Activated CD8-positive, alpha-beta memory T cell treated with anti-CD3 and anti-CD28 coated beads for 48 hours (primary cell): ENCODE measurements around the gene YIPF3.
"Not testable (repeated sequence)": the region's sequence is repeated elsewhere in the genome, so short reads cannot be mapped to it uniquely, and the experiment has no call there.

Experiments
- DNase-seq, 3 experiments: peaks; one replicate each; pipeline ENCODE4 v3.0.0-alpha.2; 2020; ENCODE audit warnings: low read depth in 2 of 3, low spot score in 2 of 3

YIPF3 gene

DNA sequence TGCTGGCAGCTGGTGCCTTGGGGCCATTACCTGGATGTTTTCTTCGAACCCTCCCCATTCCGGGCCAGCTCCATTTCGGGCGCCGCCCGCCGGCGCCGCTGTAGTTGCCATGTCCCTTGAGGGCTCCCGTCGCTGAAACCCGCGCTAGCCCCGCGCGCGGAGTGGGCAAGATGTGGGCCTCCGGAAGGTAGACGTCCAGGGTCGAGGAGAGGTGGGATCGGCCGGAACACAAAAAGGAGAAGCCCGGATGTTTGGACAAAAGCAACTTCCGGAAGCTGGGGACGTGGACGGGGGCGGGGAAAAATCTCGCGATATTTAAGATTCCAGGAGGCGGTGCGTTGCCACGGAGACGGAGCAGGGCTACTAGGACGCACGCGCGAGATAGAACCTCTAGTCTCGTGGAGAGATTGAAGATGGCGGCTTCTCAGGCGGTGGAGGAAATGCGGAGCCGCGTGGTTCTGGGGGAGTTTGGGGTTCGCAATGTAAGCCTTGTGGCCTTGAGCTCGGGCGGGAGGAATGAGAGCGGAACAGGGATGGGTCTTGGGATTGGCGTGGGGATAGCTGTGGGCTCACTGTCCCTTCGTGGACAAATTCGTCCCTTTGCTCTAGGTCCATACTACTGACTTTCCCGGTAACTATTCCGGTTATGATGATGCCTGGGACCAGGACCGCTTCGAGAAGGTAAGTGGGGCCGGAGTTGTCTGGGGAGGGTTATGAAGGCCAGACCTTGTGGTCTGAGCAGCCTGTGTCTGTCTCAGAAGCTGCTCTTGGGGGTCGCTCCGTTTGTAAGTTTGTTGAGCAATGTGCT lies at the start of gene YIPF3, which contains the start of gene POLR1C:
Gene YIPF3 (minus strand): TSS at position 230 of the 808 bp plus-strand sequence. CDS start 119 bp downstream, at position 111.
Gene POLR1C (plus strand): TSS at position 393 of the 808 bp plus-strand sequence. CDS start 21 bp downstream, at position 414.
- DNase-seq = peak; percentile 86 to 95 (median 90)

DNA sequence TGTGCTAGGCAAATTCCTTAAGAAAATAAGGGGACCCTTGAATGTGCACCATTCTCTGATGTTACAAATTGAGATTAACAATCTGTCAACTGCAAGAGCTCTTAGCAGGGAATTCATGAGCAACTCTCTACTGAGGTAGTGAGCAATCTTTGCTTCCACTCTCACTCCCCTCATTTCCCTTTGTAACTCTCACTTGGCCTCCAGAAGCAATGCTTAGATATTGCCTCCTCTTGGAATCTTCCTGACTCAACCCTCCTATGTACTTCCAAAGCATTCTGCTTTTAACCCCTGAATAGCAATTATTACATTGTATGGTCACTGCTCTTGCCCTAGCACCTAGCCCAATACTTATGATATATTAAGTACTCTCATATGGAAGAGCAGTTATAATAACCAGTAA lies 42.6 kb upstream of the YIPF3 start:
- no peak for DNase-seq

DNA sequence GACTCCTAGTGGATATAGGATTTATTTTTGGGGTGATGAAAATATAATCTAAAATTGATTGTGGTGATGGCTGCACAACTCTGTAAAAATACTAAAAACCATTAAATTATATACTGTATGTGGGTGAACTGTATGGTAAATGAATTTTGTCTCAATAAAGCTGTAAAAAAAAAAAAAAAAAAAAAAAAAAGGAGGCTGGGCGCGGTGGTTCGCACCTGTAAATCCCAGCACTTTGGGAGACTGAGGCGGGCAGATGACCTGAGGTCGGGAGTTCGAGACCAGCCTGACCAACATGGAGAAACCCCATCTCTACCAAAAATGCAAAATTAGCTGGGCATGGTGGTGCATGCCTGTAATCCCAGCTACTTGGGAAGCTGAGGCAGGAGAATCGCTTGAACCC lies 40.9 kb upstream of the YIPF3 start:
- DNase-seq = not testable (repeated sequence)

DNA sequence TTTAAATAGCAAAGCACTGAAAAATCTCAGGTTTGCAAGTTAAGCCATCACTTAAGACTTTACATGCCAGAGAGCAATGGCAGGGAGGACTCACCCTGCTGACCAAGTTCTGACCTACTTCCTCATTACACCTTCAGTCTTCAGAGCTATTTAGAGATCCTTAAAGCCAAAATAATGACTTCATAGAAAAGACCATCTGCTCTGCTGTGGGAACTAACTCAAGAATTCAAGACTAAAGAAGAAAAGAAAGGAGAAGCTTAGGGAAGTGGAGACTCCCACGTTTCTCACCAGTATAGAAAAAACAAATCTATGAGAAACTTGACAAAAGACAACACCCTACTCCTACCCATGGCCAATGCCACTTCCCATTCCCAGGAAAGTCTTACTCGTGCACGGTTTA lies 30.5 kb upstream of the YIPF3 start:
- DNase-seq = no peak

DNA sequence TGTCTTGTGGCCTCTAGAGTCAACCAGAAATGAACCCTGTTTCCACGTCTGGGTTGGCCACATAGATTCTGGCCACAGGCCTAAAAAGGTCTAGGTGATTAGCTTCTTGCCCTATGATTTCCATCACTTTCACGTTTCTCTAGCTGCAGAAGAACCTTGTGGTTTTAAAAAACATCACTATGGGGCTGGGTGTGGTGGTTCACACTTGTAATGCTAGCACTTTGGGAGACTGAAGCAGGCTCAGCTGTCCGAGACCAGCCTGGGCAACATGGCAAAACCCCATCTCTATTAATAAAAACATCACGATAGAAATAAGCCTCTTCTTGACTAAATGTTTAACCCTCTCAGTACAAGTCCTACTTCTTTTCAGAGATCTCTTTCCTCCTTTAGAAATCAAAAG lies 27.7 kb upstream of the YIPF3 start:
- no peak for DNase-seq

DNA sequence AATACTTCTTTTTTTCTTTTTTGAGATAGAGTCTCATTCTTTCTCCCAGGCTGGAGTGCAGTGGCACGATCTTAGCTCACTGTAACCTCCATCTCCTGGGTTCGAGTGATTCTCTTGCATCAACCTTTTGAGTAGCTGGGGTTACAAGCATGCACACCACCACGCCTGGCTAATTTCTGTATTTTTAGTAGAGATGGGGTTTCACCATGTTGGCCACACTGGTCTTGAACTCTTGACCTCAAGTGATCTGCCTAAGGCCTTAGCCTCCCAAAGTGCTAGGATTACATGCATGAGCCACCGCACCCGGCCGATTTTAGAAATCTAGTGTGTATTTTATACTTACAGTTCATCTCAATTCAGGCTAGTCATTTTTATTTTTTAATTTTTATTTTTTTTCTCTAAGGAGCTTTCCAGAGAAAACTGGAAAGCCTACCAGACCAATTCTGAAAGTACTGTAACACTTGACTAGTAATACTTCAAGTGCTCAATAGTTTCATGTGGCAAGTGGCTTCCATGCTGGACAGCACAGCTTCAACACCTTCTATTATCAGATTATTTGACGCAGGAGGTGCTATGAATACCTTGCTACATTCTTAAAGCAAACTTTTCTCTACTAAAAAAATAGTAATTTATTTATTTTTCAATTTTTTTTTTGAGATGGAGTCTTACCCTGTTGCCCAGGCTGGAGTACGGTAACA lies 25.2 kb upstream of the YIPF3 start:
- DNase-seq = no peak

DNA sequence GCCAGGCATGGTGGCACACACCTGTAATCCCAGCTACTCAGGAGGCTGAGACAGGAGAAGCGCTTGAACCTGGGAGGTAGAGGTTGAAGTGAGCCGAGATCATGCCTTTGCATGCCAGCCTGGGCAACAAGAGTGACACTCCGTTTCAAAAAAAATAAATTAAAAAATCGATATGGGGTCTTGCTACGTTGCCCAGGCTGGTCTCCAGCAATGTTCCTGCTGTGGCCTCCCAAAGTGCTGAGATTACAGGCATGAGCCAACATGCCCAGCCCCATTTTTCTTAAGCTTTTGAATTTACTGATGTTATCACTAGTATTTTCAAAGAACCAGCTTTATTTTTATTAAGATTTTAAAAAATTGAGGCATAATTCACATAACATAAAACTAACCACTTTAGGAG lies 23.8 kb upstream of the YIPF3 start:
- no peak for DNase-seq

DNA sequence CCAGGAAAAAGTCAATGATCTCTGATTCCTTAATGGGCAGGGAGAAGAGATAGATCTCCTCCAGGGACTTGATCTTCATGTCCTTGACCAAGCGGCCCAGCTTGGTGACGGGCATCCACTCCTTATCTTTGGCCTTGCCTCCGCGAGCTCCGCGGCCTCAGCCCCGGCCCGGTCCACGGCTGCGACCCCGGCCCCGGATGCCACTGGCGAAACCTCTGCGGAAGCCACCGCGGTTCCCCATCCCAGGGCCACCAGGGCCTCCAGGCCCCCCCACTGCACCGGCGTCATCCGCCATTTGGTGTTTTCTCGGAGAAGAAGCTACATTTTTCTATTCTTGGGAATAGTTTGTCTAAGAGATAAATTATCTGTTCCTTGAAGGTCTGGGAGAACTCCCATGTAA lies 22.7 kb upstream of the YIPF3 start:
- DNase-seq = not testable (repeated sequence)

DNA sequence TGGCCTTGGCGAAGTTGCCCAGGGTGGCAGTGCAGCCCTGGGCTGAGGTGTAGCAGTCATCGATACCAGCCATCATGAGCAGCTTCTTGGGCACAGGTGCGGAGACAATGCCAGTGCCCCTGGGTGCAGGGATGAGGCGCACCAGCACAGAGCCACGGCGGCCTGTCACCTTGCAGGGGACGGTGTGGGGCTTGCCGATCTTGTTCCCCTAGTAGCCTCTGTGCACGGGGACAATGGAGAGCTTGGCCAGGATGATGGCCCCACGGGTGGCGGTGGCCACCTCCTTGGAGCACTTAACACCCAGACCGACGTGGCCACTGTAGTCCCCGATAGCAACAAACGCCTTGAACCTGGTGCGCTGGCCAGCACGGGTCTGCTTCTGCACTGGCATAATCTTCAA lies 22.3 kb upstream of the YIPF3 start:
- DNase-seq = not testable (repeated sequence)

DNA sequence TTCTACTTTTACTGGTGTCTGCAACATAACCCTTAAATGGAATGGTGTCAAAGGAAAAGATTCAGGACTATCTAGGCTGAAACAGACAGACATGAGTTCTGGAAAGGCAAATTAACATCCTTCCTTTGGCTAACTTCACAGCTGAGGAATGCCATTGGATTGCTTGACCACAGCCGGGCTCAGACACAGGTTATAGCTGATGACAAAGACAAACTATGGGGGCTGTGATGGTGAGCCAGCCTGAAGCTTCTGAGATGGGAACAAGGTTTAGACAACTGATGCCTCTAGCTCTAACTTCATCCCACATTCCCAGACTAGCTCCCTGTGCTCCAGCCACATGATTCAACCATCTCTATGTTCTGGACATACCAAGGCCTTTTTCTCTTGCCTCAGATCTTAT lies 15.5 kb upstream of the YIPF3 start:
- no peak for DNase-seq

DNA sequence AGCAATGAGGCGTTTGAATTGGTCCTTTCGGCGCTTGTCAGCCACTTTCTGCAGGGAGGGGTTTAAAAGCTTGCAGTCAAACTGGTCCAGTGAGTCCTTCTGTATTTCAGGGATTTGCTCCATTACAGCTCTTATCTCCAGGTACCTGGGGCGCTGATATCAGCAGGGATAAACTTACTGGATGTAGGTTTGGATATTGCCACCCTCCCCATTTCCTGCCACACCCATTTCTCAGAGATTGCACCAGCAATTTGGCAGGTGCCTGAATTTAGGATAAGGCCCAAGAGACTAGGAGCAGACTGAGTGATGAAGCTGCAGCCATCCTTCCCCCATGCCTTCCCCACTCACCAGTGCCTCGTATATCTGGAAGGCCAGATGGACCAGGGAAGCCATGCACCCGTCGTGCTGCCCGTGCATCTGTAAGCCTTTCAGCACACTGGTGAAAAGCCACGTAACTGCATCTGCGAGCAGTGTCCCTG lies 7.8 kb upstream of the YIPF3 start:
- DNase-seq = no peak

DNA sequence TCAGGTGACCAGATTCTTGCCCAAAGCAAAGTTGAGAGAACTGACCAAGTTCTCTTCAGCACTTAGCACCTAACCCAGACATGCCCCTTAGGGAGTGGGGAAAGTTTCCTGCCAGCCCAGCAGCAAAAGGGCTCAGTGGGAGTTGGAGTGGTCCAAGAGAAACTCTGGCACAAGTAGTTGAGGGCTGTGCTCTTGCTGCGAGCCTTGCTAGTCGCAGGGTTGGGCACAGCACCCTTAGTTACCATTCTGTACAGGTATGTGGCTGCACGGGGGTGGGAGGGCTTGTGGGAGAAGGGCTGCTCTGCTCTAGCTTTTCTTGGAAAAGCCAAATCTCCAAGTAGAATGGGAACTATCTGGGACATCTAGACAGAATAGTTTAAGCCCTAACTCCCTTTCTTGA lies 6.6 kb upstream of the YIPF3 start:
- no peak for DNase-seq

DNA sequence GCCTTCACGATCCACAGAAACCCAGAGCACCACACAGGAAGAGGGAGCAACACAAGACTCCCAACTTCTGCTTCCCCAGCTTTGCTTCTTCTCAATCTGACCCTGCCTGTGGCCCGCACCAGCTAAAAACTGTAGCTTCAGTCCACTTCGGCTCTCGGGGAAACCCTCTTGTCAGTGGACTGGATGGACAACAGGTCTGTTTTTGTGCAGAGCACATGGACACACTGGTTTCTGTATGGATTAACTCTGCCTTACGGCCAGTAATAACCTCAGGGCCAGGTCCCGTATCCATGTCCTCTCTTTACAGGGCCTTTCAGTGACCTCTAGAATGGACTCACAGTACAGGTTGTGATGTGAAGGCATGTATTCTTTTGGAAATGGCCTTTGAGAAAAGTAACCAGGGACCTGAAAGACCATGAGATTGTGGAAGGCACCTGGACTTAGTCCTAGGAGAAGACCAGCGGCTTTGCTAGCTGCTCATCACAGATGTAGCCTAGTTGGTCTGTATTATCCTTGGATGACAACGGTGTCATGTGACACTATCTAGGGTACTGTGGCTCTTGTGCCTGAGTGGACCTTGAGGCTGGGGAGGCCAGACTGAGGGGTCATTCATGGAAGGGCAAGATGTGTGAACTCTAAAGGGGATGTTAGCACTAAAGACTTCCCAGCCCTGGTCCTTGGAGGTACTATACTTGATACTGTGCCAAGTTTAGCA lies 6.0 kb upstream of the YIPF3 start:
- DNase-seq = no peak

DNA sequence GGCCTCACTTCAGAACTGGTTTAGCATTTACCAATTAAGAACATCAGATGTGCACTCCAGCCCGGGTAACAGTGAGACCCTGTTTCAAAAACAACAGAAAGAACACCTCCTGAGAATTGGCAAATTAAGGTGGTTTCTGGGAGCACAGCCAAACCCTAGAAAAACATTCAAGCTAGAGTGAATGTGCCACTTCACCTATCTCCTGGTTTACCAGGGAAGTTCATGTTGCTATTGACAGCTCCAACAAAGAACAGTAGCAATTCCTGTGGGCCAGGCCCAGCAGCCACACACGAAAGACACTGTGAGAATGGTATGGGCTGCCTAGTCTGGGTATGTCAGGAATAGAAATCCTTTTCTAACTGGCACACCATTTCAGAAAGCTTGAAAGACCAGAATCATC lies 5.1 kb upstream of the YIPF3 start:
- DNase-seq = no peak

DNA sequence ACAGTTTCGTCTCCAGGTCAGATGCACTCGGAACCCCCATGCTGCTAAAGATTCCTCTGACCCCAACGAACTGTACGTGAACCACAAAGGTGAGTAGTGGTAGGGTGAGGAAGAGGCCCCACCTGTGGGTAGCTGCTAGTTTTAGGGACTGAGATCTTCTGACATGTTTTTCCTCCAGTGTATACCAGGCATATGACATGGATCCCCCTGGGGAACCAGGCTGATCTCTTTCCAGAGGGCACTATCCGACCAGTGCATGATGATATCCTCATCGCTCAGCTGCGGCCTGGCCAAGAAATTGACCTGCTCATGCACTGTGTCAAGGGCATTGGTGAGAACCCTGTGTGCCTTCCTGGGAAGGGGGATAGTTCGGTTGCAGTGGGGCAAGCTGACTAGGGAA lies 3.4 kb upstream of the YIPF3 start:
- no peak for DNase-seq

DNA sequence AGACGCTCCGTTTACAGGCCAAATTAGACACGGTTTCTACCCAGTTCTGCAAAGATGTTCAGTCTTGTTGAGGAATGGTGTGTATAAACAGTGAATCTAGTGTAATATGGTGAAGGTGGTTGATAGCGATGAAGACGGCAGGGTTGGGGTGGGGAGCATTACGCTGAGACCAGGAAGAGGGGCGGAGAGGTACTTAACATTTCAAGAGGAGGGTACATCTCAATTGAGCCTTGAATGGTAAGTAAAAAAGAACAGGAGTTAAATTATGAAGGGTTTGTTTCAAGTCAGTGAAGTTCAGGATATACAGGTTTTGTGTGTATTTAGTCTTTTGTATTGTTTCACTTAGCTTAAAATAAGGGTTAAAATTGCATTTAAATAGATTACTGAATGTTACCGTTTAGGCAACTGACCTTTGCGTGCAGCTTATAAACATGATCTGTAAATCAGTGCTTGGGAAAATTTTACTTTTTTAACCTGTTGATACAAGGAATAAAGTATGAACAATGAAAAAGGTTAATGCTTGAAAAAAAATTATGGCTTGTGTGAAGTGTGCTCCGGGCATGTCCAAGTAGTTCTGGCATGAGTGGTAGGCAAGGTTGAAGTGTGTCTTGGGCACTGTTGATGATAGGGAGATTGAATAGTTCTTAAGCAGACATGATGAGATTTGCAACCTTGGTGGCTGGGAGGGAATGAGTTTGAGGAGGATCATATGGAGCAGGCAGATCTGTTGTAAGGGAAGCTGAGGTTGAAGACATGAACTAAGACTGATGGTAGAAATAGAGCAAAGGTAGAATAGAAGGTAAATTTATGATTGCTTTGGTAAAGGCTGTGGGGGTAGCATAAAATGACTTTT lies 1.0 kb upstream of the YIPF3 start:
- no peak for DNase-seq

DNA sequence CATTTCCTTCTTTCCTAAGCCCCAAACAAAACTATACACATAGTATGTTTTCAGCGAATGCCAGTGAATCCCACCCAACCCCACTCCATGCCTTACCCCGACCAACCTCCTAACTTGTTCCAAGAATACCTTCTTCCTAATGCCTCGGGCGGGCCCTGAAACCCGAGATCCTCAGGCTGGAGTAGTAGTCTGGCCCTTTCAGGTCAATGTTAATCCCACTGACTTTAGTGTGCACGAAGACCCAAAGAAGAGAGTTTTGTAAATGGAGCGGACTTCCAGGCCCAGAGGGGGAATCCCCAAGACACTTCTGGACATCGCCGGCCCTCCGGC lies 394 bp downstream of the YIPF3 start:
- no peak for DNase-seq

DNA sequence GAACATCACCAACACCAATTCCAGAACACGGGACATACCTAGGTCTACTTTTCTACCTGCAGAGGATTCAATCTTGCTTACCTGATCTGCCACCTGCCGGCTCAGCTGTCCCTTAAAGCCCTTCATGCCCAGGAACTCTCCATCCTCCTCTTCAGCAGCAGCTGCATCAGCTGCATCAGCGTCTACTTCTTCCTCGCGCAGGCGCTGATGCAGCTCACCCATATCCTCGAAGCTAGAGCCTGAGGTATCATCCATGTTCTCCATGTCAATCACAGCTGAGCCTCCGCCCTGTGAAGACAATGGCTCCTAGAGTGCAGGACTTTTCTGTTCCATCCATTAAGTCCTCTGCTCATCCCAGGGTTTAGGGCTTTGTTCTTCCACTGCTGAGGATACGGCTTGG lies 918 bp downstream of the YIPF3 start:
- DNase-seq = no peak

DNA sequence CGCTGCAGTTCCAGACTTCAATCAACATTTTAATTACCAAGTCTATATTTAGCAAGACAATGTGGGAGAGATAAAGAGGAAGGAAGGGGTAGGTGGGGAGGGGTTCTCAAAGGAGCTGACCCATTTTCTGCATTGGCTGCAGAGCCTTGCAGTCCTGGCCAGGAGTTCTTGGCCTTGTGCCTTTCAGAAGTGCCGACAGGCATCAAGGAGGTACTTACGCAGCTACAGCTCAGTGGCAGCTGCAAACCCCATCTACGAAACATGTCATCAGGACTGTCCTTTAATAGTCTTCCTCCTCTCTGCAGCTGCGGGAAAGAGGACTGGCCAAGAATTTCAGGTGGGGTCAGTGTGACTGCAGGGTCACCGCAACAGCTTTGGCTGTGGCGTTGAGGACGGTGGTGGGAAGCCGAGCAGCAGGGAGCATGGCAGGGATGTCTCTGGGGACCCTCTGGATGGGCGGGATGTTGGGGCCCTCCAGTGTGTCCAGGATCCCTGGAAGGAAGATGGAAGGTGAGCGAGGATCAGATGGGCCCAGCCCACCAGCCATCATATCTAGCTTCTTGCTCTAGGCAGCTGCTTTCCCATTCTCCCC lies 4.8 kb downstream of the YIPF3 start:
- DNase-seq = no peak

DNA sequence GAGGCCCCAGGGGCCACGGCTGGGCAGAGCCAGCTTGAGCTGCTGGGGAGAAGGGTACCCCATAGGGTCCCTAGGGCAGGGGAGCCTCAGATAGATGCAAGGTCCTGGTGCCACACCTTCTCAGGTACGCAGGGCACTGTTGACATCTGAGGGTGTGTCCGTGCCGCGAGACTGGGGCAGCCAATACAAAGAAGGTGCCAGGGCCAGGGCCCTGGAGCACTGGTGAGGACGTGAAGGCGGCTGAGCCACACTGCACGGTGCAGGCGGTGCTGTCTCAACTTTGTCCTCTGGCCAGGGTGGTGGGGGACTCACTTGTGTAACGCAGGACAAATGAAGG lies 5.9 kb downstream of the YIPF3 start:
- no peak for DNase-seq
